ENCODE data around the gene WNT9A.

Gene WNT9A

GRCh38 chr1:227913764-227914721 is 33.7 kb downstream of the WNT9A start (continued):
- TF ChIP-seq SETDB1 (IDR thresholded peaks at IDR 0.05; ENCODE audit: insufficient read length, low read length) = no peak
- TF ChIP-seq OSR2 (tag by site-specific recombination; IDR thresholded peaks at IDR 0.05) = no peak
- no peak for TF ChIP-seq ZNF558 (tag by site-specific recombination; IDR thresholded peaks at IDR 0.05)
- TF ChIP-seq ZNF354C (tag by site-specific recombination; IDR thresholded peaks at IDR 0.05; ENCODE audit: borderline replicate concordance, low read depth) = no peak
- no peak for TF ChIP-seq HOXC10 (CRISPR knock-in tag; IDR thresholded peaks at IDR 0.05)
- peak; percentile 12; the same call in 1 of the 2 replicates for TF ChIP-seq ZNF341 (tag by site-specific recombination; IDR thresholded peaks at IDR 0.05; ENCODE audit: low read depth)
- no peak for TF ChIP-seq ZNF366 (tag by site-specific recombination; conservative IDR thresholded peaks at IDR 0.05)
- no peak for TF ChIP-seq ZNF121 (tag by site-specific recombination; IDR thresholded peaks at IDR 0.05)
- TF ChIP-seq RBAK (tag by site-specific recombination; IDR thresholded peaks at IDR 0.05) = no peak
- no peak for TF ChIP-seq ZNF529 (tag by site-specific recombination; IDR thresholded peaks at IDR 0.05; ENCODE audit: insufficient replicate concordance)
- TF ChIP-seq PRDM6 (tag by site-specific recombination; IDR thresholded peaks at IDR 0.05) = no peak
- no peak for TF ChIP-seq ZNF239 (tag by site-specific recombination; IDR thresholded peaks at IDR 0.05)
- no peak for TF ChIP-seq ZNF785 (tag by site-specific recombination; IDR thresholded peaks at IDR 0.05)
- peak; percentile 71 for TF ChIP-seq EGR2 (tag by site-specific recombination; IDR thresholded peaks at IDR 0.05; ENCODE audit: low read depth)
- no peak for TF ChIP-seq ZNF112 (tag by site-specific recombination; IDR thresholded peaks at IDR 0.05)
- no peak for TF ChIP-seq BCL6B (tag by site-specific recombination; IDR thresholded peaks at IDR 0.05)
- TF ChIP-seq ZBTB6 (tag by site-specific recombination; IDR thresholded peaks at IDR 0.05) = no peak
- no peak for TF ChIP-seq SP2 (tag by site-specific recombination; IDR thresholded peaks at IDR 0.05)
- TF ChIP-seq ZNF18 (tag by site-specific recombination; IDR thresholded peaks at IDR 0.05) = no peak
- no peak for TF ChIP-seq ZNF560 (tag by site-specific recombination; IDR thresholded peaks at IDR 0.05; ENCODE audit: borderline replicate concordance)
- no peak for TF ChIP-seq IKZF3 (tag by site-specific recombination; IDR thresholded peaks at IDR 0.05)
- no peak for TF ChIP-seq ZSCAN30 (tag by site-specific recombination; IDR thresholded peaks at IDR 0.05)
- TF ChIP-seq ZNF391 (tag by site-specific recombination; IDR thresholded peaks at IDR 0.05; ENCODE audit: borderline replicate concordance, low read depth) = no peak
- TF ChIP-seq ZNF292 (tag by site-specific recombination; IDR thresholded peaks at IDR 0.05; ENCODE audit: borderline replicate concordance, low read depth) = no peak
- no peak for TF ChIP-seq ZNF791 (tag by site-specific recombination; IDR thresholded peaks at IDR 0.05)
- no peak for TF ChIP-seq ZNF830 (tag by site-specific recombination; IDR thresholded peaks at IDR 0.05; ENCODE audit: low read depth)
- TF ChIP-seq PBX3 (CRISPR knock-in tag; IDR thresholded peaks at IDR 0.05) = no peak
- no peak for TF ChIP-seq ZNF792 (tag by site-specific recombination; IDR thresholded peaks at IDR 0.05)
- TF ChIP-seq ZNF16 (tag by site-specific recombination; IDR thresholded peaks at IDR 0.05; ENCODE audit: low read depth) = no peak
- no peak for TF ChIP-seq GLI4 (tag by site-specific recombination; IDR thresholded peaks at IDR 0.05)

All from HEK293 (cell line).